K562 (cell line): ENCODE results near the gene SAP25. TPM values are rescaled to one million over a fixed set of nuclear protein-coding genes. Genes with fewer than 3 reads are reported as not detected.
"Not testable (repeated sequence)": the region's sequence is repeated elsewhere in the genome, so short reads cannot be mapped to it uniquely, and the experiment has no call there.

Experiments used
- ATAC-seq: fragments of 200-7000 bp; cut with Tn5 transposase; 3 replicates; pipeline ENCODE4 v1.9.1; 2020; ENCODE audit warnings: moderate library complexity
- BruUV-seq: library from RNA; stranded (reverse); fragments of 400-500 nt; replicated peaks from 2 replicates; lab custom pipeline; 2021; lab: Mats Ljungman, UMichigan
- CTCF ChIA-PET: fragments of 300-600 bp; formaldehyde crosslinking; extraction: SDS; loops from one replicate; lab custom pipeline; 2021; ENCODE audit warnings: low intra/inter-chr PET ratio; lab: Yijun Ruan, JAX
- POLR2A ChIA-PET: fragments of 300-600, 350-650 bp; sonication (Branson Sonifier 250); formaldehyde crosslinking; extraction: SDS; loops from one replicate; lab custom pipeline; 2021; ENCODE audit warnings: antibody characterized with exemption, inconsistent platforms; lab: Yijun Ruan, JAX
- DNase-seq, 4 experiments: peaks; one replicate each; pipeline versions ENCODE4 v3.0.0 to v3.0.0-alpha.2; 2011 to 2018; ENCODE audit warnings: low spot score in 3 of 4, mixed read lengths in 3 of 4; ENCODE audit errors: extremely low read depth in 1 of 4
- FAIRE-seq: peaks from 2 replicates; lab custom pipeline; 2011; peaks lifted over from hg19 to GRCh38; lab: Jason Lieb, UNC
- H2AFZ ChIP-seq: 2 replicates; pipeline ENCODE4 v1.6.0; 2011; ENCODE audit warnings: low read depth, low read length, control low read depth, inconsistent platforms
- H3K27ac ChIP-seq: fragments of 200-600 bp; 3 replicates; pipeline ENCODE4 v1.8.0; 2011; ENCODE audit warnings: low read depth, mild to moderate bottlenecking, control low read depth, inconsistent platforms, low read length, moderate library complexity, mixed read lengths; ENCODE audit errors: extremely low read depth
- H3K27me3 ChIP-seq, 2 experiments: fragments of 300-600 bp in 1 of 2; 2 replicates in 1 of 2; 3 replicates in 1 of 2; pipeline versions ENCODE4 v1.6.0 to v1.8.0; 2011; ENCODE audit warnings: inconsistent platforms in 2 of 2, low read length in 2 of 2, mild to moderate bottlenecking in 1 of 2, mixed read lengths in 1 of 2, moderate library complexity in 1 of 2; ENCODE audit not compliant: control insufficient read depth in 2 of 2, insufficient read depth in 2 of 2
- H3K36me3 ChIP-seq: fragments of 300-600 bp; 3 replicates; pipeline ENCODE4 v1.8.0; 2011; ENCODE audit warnings: mild to moderate bottlenecking, low read length, inconsistent platforms; ENCODE audit not compliant: control insufficient read depth, insufficient read depth
- H3K4me1 ChIP-seq, 2 experiments: fragments of 200-600 bp in 1 of 2; replicated peaks in 1 of 2; 2 replicates in 1 of 2; 3 replicates in 1 of 2; pipeline versions ENCODE4 v1.5.1 to v1.8.0; 2011; ENCODE audit warnings: inconsistent platforms in 2 of 2, low read length in 2 of 2, mild to moderate bottlenecking in 1 of 2, mixed read lengths in 1 of 2, moderate library complexity in 1 of 2; ENCODE audit not compliant: control insufficient read depth in 2 of 2, insufficient read depth in 2 of 2
- H3K4me2 ChIP-seq: 2 replicates; pipeline ENCODE4 v1.6.1; 2011; ENCODE audit warnings: low read length, control low read depth, inconsistent platforms, mixed read lengths; ENCODE audit not compliant: insufficient read depth
- H3K4me3 ChIP-seq: fragments of 200-600 bp; sonication (generic), shearing (Covaris generic); 2 replicates; pipeline ENCODE4 v1.5.1; 2016; ENCODE audit warnings: control low read depth, inconsistent platforms
- H3K79me2 ChIP-seq: fragments of 200-600 bp; 3 replicates; pipeline ENCODE4 v1.8.0; 2011; ENCODE audit warnings: low read length, inconsistent platforms; ENCODE audit not compliant: control insufficient read depth, insufficient read depth
- H3K9ac ChIP-seq, 2 experiments: 2 replicates each; pipeline versions ENCODE4 v1.6.0 to v1.6.1; 2011; ENCODE audit warnings: low read depth in 2 of 2, low read length in 2 of 2, control low read depth in 1 of 2, inconsistent platforms in 1 of 2, mild to moderate bottlenecking in 1 of 2, mixed read lengths in 1 of 2; ENCODE audit not compliant: insufficient read depth in 1 of 2
- H3K9me1 ChIP-seq: one replicate; pipeline ENCODE4 v1.6.0; 2011; ENCODE audit warnings: inconsistent platforms, mild to moderate bottlenecking, low read length, moderate library complexity; ENCODE audit not compliant: control insufficient read depth, insufficient read depth
- H3K9me3 ChIP-seq: replicated peaks from 2 replicates; pipeline ENCODE4 v1.5.1; 2011; ENCODE audit warnings: low read depth, low read length, inconsistent platforms; ENCODE audit not compliant: control insufficient read depth, insufficient read depth
- H4K20me1 ChIP-seq: replicated peaks from 2 replicates; pipeline ENCODE4 v1.6.1; 2011; ENCODE audit warnings: low read length, inconsistent platforms, mixed read lengths; ENCODE audit not compliant: control insufficient read depth, insufficient read depth
- DACH1 ChIP-seq: fragments of 450-650 bp; IDR thresholded peaks from 2 replicates; pipeline ENCODE4 v1.6.1; 2018; ENCODE audit not compliant: partially characterized antibody
- RHOXF2B ChIP-seq: fragments of 250-450 bp; sonication (Bioruptor Pico); conservative IDR thresholded peaks from 2 replicates; pipeline ENCODE4 v1.5.1; 2021
- SPI1 ChIP-seq: IDR thresholded peaks from 2 replicates; pipeline ENCODE4 v1.6.1; 2011; ENCODE audit warnings: low read depth, low read length, control low read depth, borderline replicate concordance
- STAT5B ChIP-seq: fragments of 250-450 bp; sonication (Bioruptor Pico); IDR thresholded peaks from 2 replicates; pipeline ENCODE4 v1.8.0; 2021; ENCODE audit warnings: mild to moderate bottlenecking, inconsistent platforms
- TCF3 ChIP-seq: sonication (generic); formaldehyde crosslinking; IDR thresholded peaks from 2 replicates; pipeline ENCODE4 v1.4.0; 2020; ENCODE audit warnings: mild to moderate bottlenecking, missing genetic modification reagents
- ZNF324 ChIP-seq: fragments of 250-450 bp; sonication (Bioruptor Pico); IDR thresholded peaks from 2 replicates; pipeline ENCODE4 v1.4.0; 2020; ENCODE audit warnings: mild to moderate bottlenecking
- ZNF436 ChIP-seq: fragments of 250-450, 450-650 bp; sonication (Bioruptor Pico); formaldehyde crosslinking; IDR thresholded peaks from 2 replicates; pipeline ENCODE4 v1.7.0; 2020; ENCODE audit warnings: mild to moderate bottlenecking
- WGBS: fragments of 100-300 bp; shearing (Covaris generic); methylation state at CpG from one replicate; pipeline ENCODE4 v1.1.6; 2016; ENCODE audit warnings: low coverage, mixed read lengths; ENCODE audit not compliant: insufficient coverage; ENCODE audit errors: missing lambda C conversion rate; 5-methylcytosine and 5-hydroxymethylcytosine counted together
- in situ Hi-C: fragments of 300-500 bp; cut with MboI; formaldehyde crosslinking; loops from 4 replicates; pipeline ENCODE4 v1.15.0; 2018; ENCODE audit warnings: inconsistent platforms, mixed read lengths
- intact Hi-C: fragments of 100-400 bp; cut with micrococcal nuclease; formaldehyde crosslinking; loops from 2 replicates; pipeline ENCODE4 v1.14.2; 2022
- polyA plus RNA-seq, 8 experiments: library from polyadenylated mRNA; depleted of rRNA in 4 of 8; stranded (reverse) in 5 of 8; unstranded in 3 of 8; fragments of >200 nt; fragmentation: Nextera tagmentation in 2 of 8; fragmentation: Illumina TruSeq in 1 of 8; extraction: Ambion mirVana in 2 of 8; extraction: Trizol in 1 of 8; gene quantifications; 2 replicates each; pipeline versions ENCODE4 v1.2.1 to v1.2.3, GENCODE V29; 2011 to 2014; ENCODE audit warnings: inconsistent platforms in 1 of 8, missing spikeins in 1 of 8
- total RNA-seq, 7 experiments: library from RNA; depleted of rRNA in 6 of 7; stranded (reverse); fragments of >200 nt in 6 of 7; fragmentation: Illumina TruSeq in 2 of 7; extraction: Trizol in 2 of 7; gene quantifications; 2 replicates each; pipeline versions ENCODE4 v1.2.1 to v1.2.3, GENCODE V29; 2011 to 2021; ENCODE audit warnings: low replicate concordance in 1 of 7
- TF ChIP-seq, protein P1 (sequence below): fragments of 200-800 bp; sonication (Bioruptor generic); IDR thresholded peaks from 2 replicates; pipeline ENCODE4 v1.6.1; 2017; ENCODE audit warnings: missing genetic modification characterization, missing compliant biosample characterization

Gene SAP25
- total and polyA plus RNA-seq, 9 of the 15 experiments (the other 6 are each of a cell fraction or from before 2014, with no cell fraction given): 0.13 to 5.3 (median 0.78) TPM; not detected in 1

DNA sequence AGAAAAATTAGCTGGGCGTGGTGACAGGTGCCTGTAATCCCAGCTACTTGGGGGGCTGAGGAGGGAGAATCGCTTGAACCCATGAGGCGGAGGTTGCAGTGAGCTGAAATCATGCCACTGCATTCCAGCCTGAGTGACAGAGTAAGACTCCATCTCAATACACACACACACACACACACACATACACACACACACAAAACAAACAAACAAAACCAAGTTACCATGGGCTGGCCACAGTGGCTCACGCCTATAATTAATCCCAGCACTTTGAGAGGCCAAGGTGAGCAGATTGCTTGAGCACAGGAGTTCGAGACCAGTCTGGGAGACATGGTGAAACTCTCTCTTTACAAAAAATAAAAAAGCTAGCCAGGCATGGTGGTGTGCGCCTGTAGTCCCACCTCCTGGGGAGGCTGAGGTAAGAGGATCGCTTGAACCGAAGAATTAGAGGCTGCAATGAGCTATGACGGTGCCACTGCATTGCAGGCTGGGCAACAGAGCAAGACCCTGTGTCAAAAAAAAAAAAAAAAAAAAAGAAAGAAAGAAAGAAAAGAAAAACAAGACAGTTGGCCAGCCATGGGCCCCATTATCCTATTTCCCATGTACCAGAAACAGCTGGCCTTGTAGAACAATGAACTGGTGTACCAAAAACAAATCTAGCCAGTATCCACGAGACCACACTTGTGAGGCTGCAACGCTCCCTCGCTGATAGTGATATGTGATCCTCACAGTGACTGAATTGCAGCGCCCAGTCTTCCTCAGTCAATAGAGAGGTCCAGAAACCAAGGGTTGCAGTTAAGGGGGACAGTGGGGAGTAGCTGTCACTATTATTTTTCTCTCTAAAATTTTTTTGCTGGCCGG, 41.3 kb downstream of the SAP25 start (continued):
- TF ChIP-seq RHOXF2B (CRISPR knock-in tag) (no peak), TCF3 (CRISPR knock-in tag) (peak; percentile 31; the same call in 1 of the 2 replicates), STAT5B (CRISPR knock-in tag) (no peak), ZNF436 (CRISPR knock-in tag) (no peak), ZNF324 (CRISPR knock-in tag) (no peak), SPI1 (no peak), DACH1 (peak; percentile 44)
- TF ChIP-seq, protein P1, sequence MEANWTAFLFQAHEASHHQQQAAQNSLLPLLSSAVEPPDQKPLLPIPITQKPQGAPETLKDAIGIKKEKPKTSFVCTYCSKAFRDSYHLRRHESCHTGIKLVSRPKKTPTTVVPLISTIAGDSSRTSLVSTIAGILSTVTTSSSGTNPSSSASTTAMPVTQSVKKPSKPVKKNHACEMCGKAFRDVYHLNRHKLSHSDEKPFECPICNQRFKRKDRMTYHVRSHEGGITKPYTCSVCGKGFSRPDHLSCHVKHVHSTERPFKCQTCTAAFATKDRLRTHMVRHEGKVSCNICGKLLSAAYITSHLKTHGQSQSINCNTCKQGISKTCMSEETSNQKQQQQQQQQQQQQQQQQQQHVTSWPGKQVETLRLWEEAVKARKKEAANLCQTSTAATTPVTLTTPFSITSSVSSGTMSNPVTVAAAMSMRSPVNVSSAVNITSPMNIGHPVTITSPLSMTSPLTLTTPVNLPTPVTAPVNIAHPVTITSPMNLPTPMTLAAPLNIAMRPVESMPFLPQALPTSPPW (CRISPR knock-in tag): 0 out of 2 replicates have a peak, but pooled peaks have one; percentile 7

DNA sequence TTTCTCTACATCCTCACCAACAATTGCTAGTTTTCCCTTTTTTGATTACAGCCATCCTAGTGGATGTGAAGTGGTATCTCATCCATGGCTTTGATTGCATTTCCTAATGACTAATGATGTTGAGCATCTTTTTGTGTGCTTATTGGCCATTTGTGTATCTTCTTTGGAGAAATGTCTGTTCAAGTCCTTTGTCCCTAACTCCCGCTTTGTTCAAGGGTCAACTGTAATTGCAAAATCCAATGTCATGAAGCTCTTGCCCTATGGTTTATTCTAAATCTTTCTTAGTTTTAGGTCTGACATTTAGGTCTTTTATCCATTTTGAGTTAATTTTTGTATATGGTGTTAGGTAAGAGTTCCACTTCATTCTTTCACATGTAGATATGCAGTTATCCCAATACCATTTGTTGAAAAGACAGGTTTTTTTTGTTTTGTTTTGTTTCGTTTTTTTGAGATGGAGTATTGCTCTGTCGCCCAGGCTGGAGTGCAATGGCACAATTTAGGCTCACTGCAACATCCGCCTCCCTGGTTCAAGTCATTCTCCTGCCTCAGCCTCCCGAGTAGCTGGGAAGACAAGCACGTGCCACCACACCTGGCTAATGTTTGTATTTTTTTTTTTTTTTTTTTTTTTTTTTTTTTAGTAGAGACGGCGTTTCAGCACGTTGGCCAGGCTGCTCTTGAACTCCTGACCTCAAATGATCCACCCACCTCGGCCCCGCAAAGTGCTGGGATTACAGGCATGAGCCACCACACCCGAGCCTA, 45.4 kb downstream of the SAP25 start:
- H2AFZ ChIP-seq: 0 out of 2 replicates have a peak overlapping the region, but pooled peaks have one; percentile 28
- H3K27me3 ChIP-seq, ATAC-seq, H3K4me2 ChIP-seq, H3K27ac ChIP-seq, H4K20me1 ChIP-seq, H3K79me2 ChIP-seq, H3K36me3 ChIP-seq, H3K9me3 ChIP-seq, in situ Hi-C loops, intact Hi-C loops, BruUV-seq, H3K4me3 ChIP-seq, FAIRE-seq, CTCF ChIA-PET, DNase-seq, H3K9me1 ChIP-seq: not testable (repeated sequence)
- 42% methylated on average over 10 of the region's 12 CpGs for WGBS
- peaks cover 10 to 22% of the 10 kb centered on the region in 2 experiments; a peak in 4 of 5 replicates for H3K4me1 ChIP-seq
- H3K9ac ChIP-seq: peak overlapping the region in 1 of 2 experiments; percentile 28; a peak in 1 of 4 replicates
- POLR2A ChIA-PET: interaction anchor here (0.5 kb wide), 1 partner anchor 116 kb away, joined by 3 read pairs; no protein-coding TSS in a partner anchor

DNA sequence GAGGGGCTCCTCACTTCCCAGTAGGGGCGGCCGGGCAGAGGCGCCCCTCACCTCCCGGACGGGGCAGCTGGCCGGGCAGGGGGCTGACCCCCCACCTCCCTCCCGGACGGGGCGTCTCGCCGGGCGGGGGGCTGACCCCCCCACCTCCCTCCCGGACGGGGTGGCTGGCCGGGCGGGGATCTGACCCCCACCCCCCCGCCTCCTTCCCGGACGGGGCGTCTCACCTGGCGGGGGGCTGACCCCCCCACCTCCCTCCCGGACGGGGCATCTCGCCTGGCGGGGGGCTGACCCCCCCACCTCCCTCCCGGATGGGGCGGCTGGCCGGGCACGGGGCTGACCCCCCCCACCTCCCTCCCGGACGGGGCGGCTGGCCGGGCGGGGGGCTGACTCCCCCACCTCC, 50.5 kb downstream of the SAP25 start:
- H3K4me2 ChIP-seq, ATAC-seq, DNase-seq, H3K9me3 ChIP-seq, H3K36me3 ChIP-seq, FAIRE-seq, CTCF ChIA-PET, H3K9me1 ChIP-seq, intact Hi-C loops, H4K20me1 ChIP-seq, H3K79me2 ChIP-seq, H3K27ac ChIP-seq, H2AFZ ChIP-seq, BruUV-seq, H3K27me3 ChIP-seq, H3K4me1 ChIP-seq, in situ Hi-C loops, H3K4me3 ChIP-seq, H3K9ac ChIP-seq: not testable (repeated sequence)
- WGBS: no CpG with 5 or more reads among the region's 34 CpGs
- POLR2A ChIA-PET: interaction anchor here (1.8 kb wide), 1 partner anchor 8 kb away, joined by 6 read pairs; no protein-coding TSS in a partner anchor
